H9 (cell line): Measurements from ENCODE around the gene TSPY4. TPM values are rescaled to one million over a fixed set of nuclear protein-coding genes. Genes with fewer than 3 reads are reported as not detected.
"Not testable (repeated sequence)": the region's sequence is repeated elsewhere in the genome, so short reads cannot be mapped to it uniquely, and the experiment has no call there.

Source experiments
- DNase-seq: peaks from one replicate; pipeline ENCODE4 v3.0.0-alpha.2; 2017
- H2AFZ ChIP-seq: one replicate; pipeline ENCODE4 v1.6.1; 2013; ENCODE audit warnings: mild to moderate bottlenecking, low read length, control low read depth, moderate library complexity
- H2AK5ac ChIP-seq: 2 replicates; pipeline ENCODE4 v1.6.1; 2013; ENCODE audit warnings: low read length, control low read depth, mixed read lengths; ENCODE audit not compliant: insufficient read length
- H2BK120ac ChIP-seq: one replicate; pipeline ENCODE4 v1.6.1; 2013; ENCODE audit warnings: low read depth, mild to moderate bottlenecking, low read length, control low read depth, inconsistent platforms; ENCODE audit not compliant: poor library complexity, severe bottlenecking
- H2BK12ac ChIP-seq: 2 replicates; pipeline ENCODE4 v1.6.1; 2013; ENCODE audit warnings: low read length, control low read depth, mixed read lengths, low read depth; ENCODE audit not compliant: insufficient read length
- H2BK15ac ChIP-seq: 2 replicates; pipeline ENCODE4 v1.6.1; 2013; ENCODE audit warnings: low read depth, low read length, control low read depth
- H2BK20ac ChIP-seq: one replicate; pipeline ENCODE4 v1.6.1; 2013; ENCODE audit warnings: low read depth, mild to moderate bottlenecking, low read length, control low read depth, inconsistent platforms; ENCODE audit not compliant: poor library complexity, severe bottlenecking
- H2BK5ac ChIP-seq: 2 replicates; pipeline ENCODE4 v1.6.1; 2013; ENCODE audit warnings: low read length, control low read depth, mixed read lengths; ENCODE audit not compliant: insufficient read length
- H3K14ac ChIP-seq: 2 replicates; pipeline ENCODE4 v1.6.1; 2013; ENCODE audit warnings: low read length, control low read depth; ENCODE audit not compliant: insufficient read depth
- H3K18ac ChIP-seq: 2 replicates; pipeline ENCODE4 v1.6.1; 2013; ENCODE audit warnings: low read depth, mild to moderate bottlenecking, mixed read lengths, low read length, control low read depth; ENCODE audit not compliant: insufficient read length
- H3K23ac ChIP-seq: 2 replicates; pipeline ENCODE4 v1.6.1; 2013; ENCODE audit warnings: low read length, control low read depth, mixed read lengths, low read depth; ENCODE audit not compliant: insufficient read length
- H3K23me2 ChIP-seq: 2 replicates; pipeline ENCODE4 v1.6.1; 2013; ENCODE audit warnings: low read depth, mild to moderate bottlenecking, mixed read lengths, low read length, control low read depth; ENCODE audit not compliant: insufficient read length, poor library complexity, severe bottlenecking
- H3K27ac ChIP-seq: 2 replicates; pipeline ENCODE4 v1.5.1; 2013; ENCODE audit warnings: low read length, control low read depth, mixed read lengths, low read depth; ENCODE audit not compliant: insufficient read length
- H3K27me3 ChIP-seq: 2 replicates; pipeline ENCODE4 v1.6.1; 2013; ENCODE audit warnings: low read length, control low read depth, inconsistent platforms; ENCODE audit not compliant: insufficient read depth
- H3K4ac ChIP-seq: 2 replicates; pipeline ENCODE4 v1.6.1; 2013; ENCODE audit warnings: low read depth, mild to moderate bottlenecking, control low read depth, inconsistent platforms, low read length, moderate library complexity
- H3K4me1 ChIP-seq: 2 replicates; pipeline ENCODE4 v1.6.1; 2013; ENCODE audit warnings: low read length, control low read depth, inconsistent platforms; ENCODE audit not compliant: insufficient read depth
- H3K4me2 ChIP-seq: 2 replicates; pipeline ENCODE4 v1.6.1; 2013; ENCODE audit warnings: low read length, control low read depth, mixed read lengths; ENCODE audit not compliant: insufficient read length, insufficient read depth
- H3K56ac ChIP-seq: 2 replicates; pipeline ENCODE4 v1.6.1; 2013; ENCODE audit warnings: low read depth, mild to moderate bottlenecking, mixed read lengths, low read length, control low read depth; ENCODE audit not compliant: insufficient read length
- H3K79me1 ChIP-seq: 2 replicates; pipeline ENCODE4 v1.6.1; 2013; ENCODE audit warnings: low read depth, mild to moderate bottlenecking, moderate library complexity, low read length, control low read depth, inconsistent platforms; ENCODE audit not compliant: insufficient read depth, poor library complexity, severe bottlenecking
- H3K79me2 ChIP-seq: 2 replicates; pipeline ENCODE4 v1.6.1; 2013; ENCODE audit warnings: low read length, control low read depth, inconsistent platforms; ENCODE audit not compliant: insufficient read depth
- H3K9ac ChIP-seq: 2 replicates; pipeline ENCODE4 v1.6.1; 2013; ENCODE audit warnings: low read length, control low read depth, mixed read lengths; ENCODE audit not compliant: insufficient read length; ENCODE audit errors: extremely low read depth
- H3K9me3 ChIP-seq: one replicate; pipeline ENCODE4 v1.6.1; 2013; ENCODE audit warnings: low read depth, low read length, inconsistent platforms; ENCODE audit not compliant: control insufficient read depth
- H3T11ph ChIP-seq: one replicate; pipeline ENCODE4 v1.6.1; 2013; ENCODE audit warnings: mild to moderate bottlenecking, low read length, control low read depth, inconsistent platforms
- H4K20me1 ChIP-seq: one replicate; pipeline ENCODE4 v1.6.1; 2013; ENCODE audit not compliant: control insufficient read depth, insufficient read length, insufficient read depth
- H4K5ac ChIP-seq: 2 replicates; pipeline ENCODE4 v1.6.1; 2013; ENCODE audit warnings: low read depth, mild to moderate bottlenecking, mixed read lengths, low read length, control low read depth; ENCODE audit not compliant: insufficient read length
- H4K8ac ChIP-seq: replicated peaks from 2 replicates; pipeline ENCODE4 v1.6.1; 2013; ENCODE audit warnings: low read length, control low read depth, mixed read lengths, low read depth; ENCODE audit not compliant: insufficient read length
- H4K91ac ChIP-seq: 2 replicates; pipeline ENCODE4 v1.6.1; 2013; ENCODE audit warnings: low read depth, mild to moderate bottlenecking, moderate library complexity, mixed read lengths, low read length, control low read depth; ENCODE audit not compliant: insufficient read length
- H3K27ac Mint-ChIP-seq, 3 experiments: 2 replicates in 2 of 3; 3 replicates in 1 of 3; pipeline ENCODE4 v1.8.0; 2020 to 2021; ENCODE audit warnings: mixed read lengths in 3 of 3, mild to moderate bottlenecking in 1 of 3, moderate library complexity in 1 of 3
- H3K27me3 Mint-ChIP-seq: 2 replicates; pipeline ENCODE4 v1.8.0; 2021; ENCODE audit warnings: low read depth, mild to moderate bottlenecking, moderate library complexity, mixed read lengths
- H3K36me3 Mint-ChIP-seq, 3 experiments: 2 replicates in 2 of 3; 3 replicates in 1 of 3; pipeline ENCODE4 v1.8.0; 2020 to 2021; ENCODE audit warnings: low read depth in 3 of 3, mixed read lengths in 3 of 3; ENCODE audit not compliant: insufficient read depth in 1 of 3
- H3K4me1 Mint-ChIP-seq, 2 experiments: 2 replicates each; pipeline ENCODE4 v1.8.0; 2020; ENCODE audit warnings: mixed read lengths in 2 of 2
- H3K4me3 Mint-ChIP-seq, 2 experiments: 2 replicates in 1 of 2; 3 replicates in 1 of 2; pipeline ENCODE4 v1.8.0; 2020 to 2021; ENCODE audit warnings: mild to moderate bottlenecking in 2 of 2, mixed read lengths in 2 of 2, moderate library complexity in 1 of 2
- H3K9me3 Mint-ChIP-seq, 2 experiments: 2 replicates in 1 of 2; 3 replicates in 1 of 2; pipeline ENCODE4 v1.8.0; 2020; ENCODE audit warnings: mild to moderate bottlenecking in 2 of 2, mixed read lengths in 2 of 2, moderate library complexity in 1 of 2
- WGBS: extraction: QIAGEN DNeasy Blood & Tissue Kit; methylation state at CpG from one replicate; pipeline ENCODE4 v1.1.7; 2013; ENCODE audit warnings: missing lambda C conversion rate, low lambda C conversion rate, mixed read lengths; ENCODE audit not compliant: insufficient read length; ENCODE audit errors: extremely low coverage; 5-methylcytosine and 5-hydroxymethylcytosine counted together
- total RNA-seq: library from RNA; stranded (reverse); gene quantifications from 2 replicates; pipeline ENCODE4 v1.2.1, GENCODE V29; 2021
- TF ChIP-seq, protein P1 (sequence below): fragments of 200-600 bp; sonication (generic); conservative IDR thresholded peaks from 3 replicates; pipeline ENCODE4 v1.8.0; 2021; ENCODE audit warnings: antibody characterized with exemption, mild to moderate bottlenecking

TSPY4 gene
- total RNA-seq, 1 experiment from 2014 or later = not detected

DNA sequence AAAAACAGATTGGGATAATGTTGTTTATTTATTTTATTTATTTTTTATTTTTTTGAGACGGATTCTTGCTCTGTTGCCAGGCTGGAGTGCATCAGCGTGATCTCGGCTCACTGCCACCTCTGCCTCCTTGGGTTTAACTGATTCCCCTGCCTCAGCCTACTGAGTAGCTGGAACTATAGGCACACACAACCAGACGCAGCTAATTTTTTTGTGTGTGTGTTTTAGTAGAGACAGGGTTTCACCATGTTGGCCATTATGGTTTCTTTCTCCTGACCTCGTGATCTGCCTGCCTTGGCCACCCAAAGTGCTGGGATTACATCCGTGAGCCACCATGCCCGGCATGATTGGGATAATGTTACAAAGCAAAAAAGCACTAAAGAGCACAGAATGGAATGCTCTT lies 16.3 kb upstream of the TSPY4 start:
- Mint-ChIP-seq H3K27me3 (no peaks in the 10 kb centered on the region), H3K4me3 (no peak overlapping the region), H3K9me3 (no peaks in the 10 kb centered on the region), H3K36me3 (no peaks in the 10 kb centered on the region), H3K4me1 (no peaks in the 10 kb centered on the region), H3K27ac (no peak overlapping the region)
- no peak overlapping the region for H2BK20ac ChIP-seq
- no peaks in the 10 kb centered on the region for H3K9me3 ChIP-seq
- no peak overlapping the region for H4K5ac ChIP-seq
- H3K27ac ChIP-seq = no peak overlapping the region
- no peak overlapping the region for H3K9ac ChIP-seq
- no peaks in the 10 kb centered on the region for H3K79me1 ChIP-seq
- no peak overlapping the region for H2BK12ac ChIP-seq
- H2AFZ ChIP-seq = no peak overlapping the region
- no peak overlapping the region for H2BK5ac ChIP-seq
- no peaks in the 10 kb centered on the region for H3K23me2 ChIP-seq
- H3T11ph ChIP-seq = no peak overlapping the region
- H4K20me1 ChIP-seq = no peaks in the 10 kb centered on the region
- no peak overlapping the region for H4K91ac ChIP-seq
- no peak overlapping the region for H3K4me2 ChIP-seq
- no peaks in the 10 kb centered on the region for H3K4me1 ChIP-seq
- H3K14ac ChIP-seq = no peak overlapping the region
- TF ChIP-seq, protein P1, sequence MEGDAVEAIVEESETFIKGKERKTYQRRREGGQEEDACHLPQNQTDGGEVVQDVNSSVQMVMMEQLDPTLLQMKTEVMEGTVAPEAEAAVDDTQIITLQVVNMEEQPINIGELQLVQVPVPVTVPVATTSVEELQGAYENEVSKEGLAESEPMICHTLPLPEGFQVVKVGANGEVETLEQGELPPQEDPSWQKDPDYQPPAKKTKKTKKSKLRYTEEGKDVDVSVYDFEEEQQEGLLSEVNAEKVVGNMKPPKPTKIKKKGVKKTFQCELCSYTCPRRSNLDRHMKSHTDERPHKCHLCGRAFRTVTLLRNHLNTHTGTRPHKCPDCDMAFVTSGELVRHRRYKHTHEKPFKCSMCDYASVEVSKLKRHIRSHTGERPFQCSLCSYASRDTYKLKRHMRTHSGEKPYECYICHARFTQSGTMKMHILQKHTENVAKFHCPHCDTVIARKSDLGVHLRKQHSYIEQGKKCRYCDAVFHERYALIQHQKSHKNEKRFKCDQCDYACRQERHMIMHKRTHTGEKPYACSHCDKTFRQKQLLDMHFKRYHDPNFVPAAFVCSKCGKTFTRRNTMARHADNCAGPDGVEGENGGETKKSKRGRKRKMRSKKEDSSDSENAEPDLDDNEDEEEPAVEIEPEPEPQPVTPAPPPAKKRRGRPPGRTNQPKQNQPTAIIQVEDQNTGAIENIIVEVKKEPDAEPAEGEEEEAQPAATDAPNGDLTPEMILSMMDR = no peak
- no peak overlapping the region for H2BK15ac ChIP-seq
- DNase-seq = no peak
- no CpG with 5 or more reads among the region's 7 CpGs for WGBS
- H3K4ac ChIP-seq = no peak overlapping the region
- no peak overlapping the region for H2AK5ac ChIP-seq
- no peaks in the 10 kb centered on the region for H3K79me2 ChIP-seq
- no peak overlapping the region for H3K18ac ChIP-seq
- H3K23ac ChIP-seq = no peak overlapping the region
- no peak overlapping the region for H2BK120ac ChIP-seq
- no peak overlapping the region for H4K8ac ChIP-seq
- H3K27me3 ChIP-seq = no peaks in the 10 kb centered on the region
- H3K56ac ChIP-seq = no peak overlapping the region

DNA sequence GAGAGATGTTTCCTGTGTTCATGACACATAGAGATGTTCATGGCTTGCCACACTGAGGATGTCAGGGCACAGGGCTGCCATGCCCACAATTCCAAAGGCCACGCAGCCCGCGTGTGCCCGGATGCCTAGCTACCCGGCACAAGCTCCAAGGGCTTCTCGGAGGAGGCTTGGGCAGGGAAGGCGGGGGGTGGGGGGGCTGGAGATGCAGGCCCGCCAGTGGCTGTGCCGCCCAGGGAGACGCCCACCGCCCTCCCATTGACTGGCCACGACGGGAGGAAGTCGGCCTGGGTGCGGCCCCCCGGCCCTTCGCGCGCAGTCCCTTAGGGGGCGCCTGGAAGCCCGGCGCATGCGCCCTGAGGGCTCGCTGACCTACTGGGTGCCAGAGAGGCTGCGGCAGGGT lies 20.2 kb downstream of the TSPY4 start, which contains the start of gene TSPY8:
TSS of gene TSPY8 (plus strand) at position 301 of the 400 bp plus-strand sequence. CDS start at position 347, 46 bp downstream.
- not testable (repeated sequence) for H3K9ac ChIP-seq, H3K14ac ChIP-seq, H3K4me1 Mint-ChIP-seq, H2BK5ac ChIP-seq, H2AK5ac ChIP-seq, H3K79me1 ChIP-seq, H3K4me2 ChIP-seq, H2BK15ac ChIP-seq, H3K79me2 ChIP-seq, H3K27me3 ChIP-seq, H2BK20ac ChIP-seq, H3K9me3 ChIP-seq, H3K4me3 Mint-ChIP-seq, H3K4me1 ChIP-seq, H4K91ac ChIP-seq, H2AFZ ChIP-seq, DNase-seq, H3K36me3 Mint-ChIP-seq, H4K8ac ChIP-seq, H3K27ac Mint-ChIP-seq, H3K56ac ChIP-seq, H3K18ac ChIP-seq, H3K27me3 Mint-ChIP-seq, H3K4ac ChIP-seq, H3K9me3 Mint-ChIP-seq, H2BK120ac ChIP-seq, H3K23ac ChIP-seq, H2BK12ac ChIP-seq, H4K5ac ChIP-seq, H3K23me2 ChIP-seq, H4K20me1 ChIP-seq, H3T11ph ChIP-seq, H3K27ac ChIP-seq
- WGBS = no CpG with 5 or more reads among the region's 25 CpGs
